ENCODE results near the gene CTAGE9.

Gene CTAGE9

DNA sequence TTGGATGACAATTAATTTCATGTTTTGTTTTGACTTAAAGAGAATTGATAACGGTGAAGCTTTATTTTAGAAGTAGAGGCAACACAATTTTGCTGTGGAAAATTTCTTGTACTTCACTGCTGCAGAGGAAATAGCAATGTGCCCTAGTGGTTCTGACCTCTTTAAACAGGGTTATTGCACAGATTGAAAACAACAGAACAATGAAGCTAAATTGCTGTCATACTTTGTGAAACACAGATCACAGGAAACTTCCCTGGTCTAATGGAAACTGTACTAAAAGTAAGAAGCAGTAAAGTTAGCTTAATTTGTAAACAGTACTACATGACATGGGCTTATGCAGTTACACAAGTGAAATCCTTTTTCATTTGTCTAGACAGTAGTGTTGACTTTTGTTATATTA lies 40.9 kb downstream of the CTAGE9 start:
- DNase-seq (ENCODE audit: low read depth) = peak; percentile 51

DNA sequence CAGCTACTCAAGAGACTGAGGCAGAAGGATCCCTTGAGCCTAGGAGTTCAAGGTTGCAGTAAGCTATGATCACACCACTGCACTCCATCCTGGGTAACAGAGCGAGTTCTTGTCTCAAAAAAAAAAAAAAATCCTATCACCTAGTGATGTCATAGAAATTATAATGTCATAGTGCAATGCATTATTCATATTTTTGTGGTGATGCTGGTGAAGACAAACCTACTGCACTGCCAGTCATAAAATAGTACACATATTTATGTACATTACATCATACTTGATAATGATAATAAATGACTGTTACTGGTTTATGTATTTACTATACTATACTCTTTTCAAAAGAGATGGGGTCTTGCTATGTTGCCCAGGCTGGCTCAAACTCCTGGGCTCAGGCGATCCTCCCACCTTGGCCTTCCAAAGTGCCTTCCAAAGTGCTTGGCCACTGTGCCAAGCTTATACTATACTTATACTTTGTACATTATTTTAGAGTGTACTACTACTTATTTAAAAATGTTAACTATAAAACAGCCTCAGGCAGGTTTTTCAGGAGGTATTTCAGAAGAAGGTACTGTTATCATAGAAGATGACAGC lies 47.1 kb downstream of the CTAGE9 start:
- no peak for DNase-seq (ENCODE audit: low read depth)
- TF ChIP-seq, protein P1, sequence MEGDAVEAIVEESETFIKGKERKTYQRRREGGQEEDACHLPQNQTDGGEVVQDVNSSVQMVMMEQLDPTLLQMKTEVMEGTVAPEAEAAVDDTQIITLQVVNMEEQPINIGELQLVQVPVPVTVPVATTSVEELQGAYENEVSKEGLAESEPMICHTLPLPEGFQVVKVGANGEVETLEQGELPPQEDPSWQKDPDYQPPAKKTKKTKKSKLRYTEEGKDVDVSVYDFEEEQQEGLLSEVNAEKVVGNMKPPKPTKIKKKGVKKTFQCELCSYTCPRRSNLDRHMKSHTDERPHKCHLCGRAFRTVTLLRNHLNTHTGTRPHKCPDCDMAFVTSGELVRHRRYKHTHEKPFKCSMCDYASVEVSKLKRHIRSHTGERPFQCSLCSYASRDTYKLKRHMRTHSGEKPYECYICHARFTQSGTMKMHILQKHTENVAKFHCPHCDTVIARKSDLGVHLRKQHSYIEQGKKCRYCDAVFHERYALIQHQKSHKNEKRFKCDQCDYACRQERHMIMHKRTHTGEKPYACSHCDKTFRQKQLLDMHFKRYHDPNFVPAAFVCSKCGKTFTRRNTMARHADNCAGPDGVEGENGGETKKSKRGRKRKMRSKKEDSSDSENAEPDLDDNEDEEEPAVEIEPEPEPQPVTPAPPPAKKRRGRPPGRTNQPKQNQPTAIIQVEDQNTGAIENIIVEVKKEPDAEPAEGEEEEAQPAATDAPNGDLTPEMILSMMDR (IDR thresholded peaks at IDR 0.05; ENCODE audit: low read length, missing control alignments) = no peak
- no peak overlapping the region for H3K4me3 ChIP-seq (replicated peaks; ENCODE audit: low read depth, low read length)

More for the DNA sequence above, 40.9 kb downstream of the CTAGE9 start:
- no peak overlapping the region for H3K4me3 ChIP-seq (replicated peaks; ENCODE audit: low read depth, low read length)
- TF ChIP-seq, protein P1 (IDR thresholded peaks at IDR 0.05; ENCODE audit: low read length, missing control alignments) = no peak

- TF ChIP-seq, protein P1 (IDR thresholded peaks at IDR 0.05; ENCODE audit: low read length, missing control alignments) = no peak
- no peak overlapping the region for H3K4me3 ChIP-seq (replicated peaks; ENCODE audit: low read depth, low read length)
- DNase-seq (ENCODE audit: low read depth) = peak; percentile 20
Observed at GRCh38 chr6:131660195-131660594, 50.6 kb downstream of the CTAGE9 start.
